HEK293 (cell line): Measurements from ENCODE around the gene DYNLT4.

Experiments
- HOXD13 ChIP-seq: sonication (generic); formaldehyde crosslinking; IDR thresholded peaks from 2 replicates; pipeline ENCODE4 v1.8.0; 2022; ENCODE audit warnings: missing genetic modification reagents, borderline replicate concordance
- SP7 ChIP-seq: fragments of 450-650 bp; formaldehyde crosslinking; IDR thresholded peaks from 2 replicates; pipeline ENCODE4 v1.5.1; 2016; ENCODE audit warnings: missing biosample characterization, missing genetic modification characterization
- ZBTB17 ChIP-seq: fragments of 450-650 bp; formaldehyde crosslinking; IDR thresholded peaks from 2 replicates; pipeline ENCODE4 v1.5.1; 2016; ENCODE audit warnings: missing biosample characterization, missing genetic modification characterization
- ZBTB20 ChIP-seq: fragments of 450-650 bp; formaldehyde crosslinking; IDR thresholded peaks from 2 replicates; pipeline ENCODE4 v1.5.1; 2016; ENCODE audit warnings: missing biosample characterization, missing genetic modification characterization
- ZBTB26 ChIP-seq: fragments of 450-650 bp; formaldehyde crosslinking; optimal IDR thresholded peaks from 2 replicates; pipeline ENCODE3; 2016; ENCODE audit warnings: missing biosample characterization, mild to moderate bottlenecking, missing genetic modification characterization
- ZBTB6 ChIP-seq: fragments of 450-650 bp; formaldehyde crosslinking; IDR thresholded peaks from 2 replicates; pipeline ENCODE4 v1.5.1; 2017; ENCODE audit warnings: missing biosample characterization, missing genetic modification characterization
- ZIC2 ChIP-seq: fragments of 450-650 bp; formaldehyde crosslinking; IDR thresholded peaks from 2 replicates; pipeline ENCODE4 v1.5.1; 2016; ENCODE audit warnings: missing biosample characterization, missing genetic modification characterization
- ZNF10 ChIP-seq: fragments of 450-650 bp; formaldehyde crosslinking; IDR thresholded peaks from 2 replicates; pipeline ENCODE4 v1.5.1; 2017; ENCODE audit warnings: missing biosample characterization, missing genetic modification characterization
- ZNF114 ChIP-seq: fragments of 450-650 bp; formaldehyde crosslinking; IDR thresholded peaks from 2 replicates; pipeline ENCODE4 v1.5.0; 2017; ENCODE audit warnings: missing biosample characterization, missing genetic modification characterization
- ZNF133 ChIP-seq: fragments of 450-650 bp; formaldehyde crosslinking; IDR thresholded peaks from 2 replicates; pipeline ENCODE4 v1.5.1; 2016; ENCODE audit warnings: missing biosample characterization, missing genetic modification characterization
- ZNF18 ChIP-seq: fragments of 450-650 bp; formaldehyde crosslinking; IDR thresholded peaks from 2 replicates; pipeline ENCODE4 v1.5.1; 2016; ENCODE audit warnings: missing biosample characterization, missing genetic modification characterization
- ZNF202 ChIP-seq: fragments of 450-650 bp; formaldehyde crosslinking; IDR thresholded peaks from 2 replicates; pipeline ENCODE4 v1.5.1; 2016; ENCODE audit warnings: missing biosample characterization, missing genetic modification characterization, borderline replicate concordance
- ZNF292 ChIP-seq: fragments of 450-650 bp; formaldehyde crosslinking; IDR thresholded peaks from 2 replicates; pipeline ENCODE4 v1.5.1; 2016; ENCODE audit warnings: low read depth, missing biosample characterization, missing genetic modification characterization, borderline replicate concordance
- ZNF335 ChIP-seq: fragments of 450-650 bp; formaldehyde crosslinking; conservative IDR thresholded peaks from 2 replicates; pipeline ENCODE4 v1.5.1; 2016; ENCODE audit warnings: missing biosample characterization, missing genetic modification characterization
- ZNF416 ChIP-seq: fragments of 450-650 bp; formaldehyde crosslinking; IDR thresholded peaks from 2 replicates; pipeline ENCODE4 v1.5.1; 2016; ENCODE audit warnings: missing biosample characterization, missing genetic modification characterization
- ZNF423 ChIP-seq: fragments of 450-650 bp; formaldehyde crosslinking; IDR thresholded peaks from 2 replicates; pipeline ENCODE4 v1.5.1; 2016; ENCODE audit warnings: missing biosample characterization, missing genetic modification characterization
- ZNF433 ChIP-seq: fragments of 450-650 bp; formaldehyde crosslinking; IDR thresholded peaks from 2 replicates; pipeline ENCODE4 v1.5.1; 2016; ENCODE audit warnings: missing biosample characterization, missing genetic modification characterization, low read depth
- ZNF501 ChIP-seq: fragments of 450-650 bp; formaldehyde crosslinking; IDR thresholded peaks from 2 replicates; pipeline ENCODE4 v1.5.1; 2016; ENCODE audit warnings: missing biosample characterization, missing genetic modification characterization
- ZNF510 ChIP-seq: fragments of 450-650 bp; formaldehyde crosslinking; IDR thresholded peaks from 2 replicates; pipeline ENCODE4 v1.5.1; 2018; ENCODE audit warnings: mild to moderate bottlenecking, missing genetic modification characterization, missing biosample characterization; ENCODE audit not compliant: insufficient replicate concordance
- ZNF785 ChIP-seq: fragments of 450-650 bp; formaldehyde crosslinking; IDR thresholded peaks from 2 replicates; pipeline ENCODE4 v1.5.1; 2016; ENCODE audit warnings: missing biosample characterization, missing genetic modification characterization
- ZNF837 ChIP-seq: fragments of 450-650 bp; formaldehyde crosslinking; IDR thresholded peaks from 2 replicates; pipeline ENCODE4 v1.5.1; 2016; ENCODE audit warnings: missing biosample characterization, missing genetic modification characterization
- ZNF843 ChIP-seq: fragments of 450-650 bp; formaldehyde crosslinking; IDR thresholded peaks from 2 replicates; pipeline ENCODE4 v1.5.1; 2016; ENCODE audit warnings: missing biosample characterization, missing genetic modification characterization
- ZSCAN16 ChIP-seq: fragments of 450-650 bp; formaldehyde crosslinking; IDR thresholded peaks from 2 replicates; pipeline ENCODE4 v1.5.1; 2016; ENCODE audit warnings: missing biosample characterization, missing genetic modification characterization
- ZSCAN18 ChIP-seq: fragments of 450-650 bp; formaldehyde crosslinking; IDR thresholded peaks from 2 replicates; pipeline ENCODE4 v1.5.1; 2016; ENCODE audit warnings: missing biosample characterization, missing genetic modification characterization
- ZSCAN5A ChIP-seq: fragments of 450-650 bp; formaldehyde crosslinking; IDR thresholded peaks from 2 replicates; pipeline ENCODE4 v1.5.1; 2016; ENCODE audit warnings: missing biosample characterization, missing genetic modification characterization
- TF ChIP-seq, protein P1 (sequence below): fragments of 450-650 bp; formaldehyde crosslinking; IDR thresholded peaks from 2 replicates; pipeline ENCODE4 v1.5.1; 2017; ENCODE audit warnings: missing biosample characterization, missing genetic modification characterization
- TF ChIP-seq, protein P2 (sequence below): fragments of 450-650 bp; formaldehyde crosslinking; IDR thresholded peaks from 2 replicates; pipeline ENCODE4 v1.5.1; 2016; ENCODE audit warnings: missing biosample characterization, missing genetic modification characterization
- TF ChIP-seq, protein P3 (sequence below): fragments of 450-650 bp; formaldehyde crosslinking; IDR thresholded peaks from 2 replicates; pipeline ENCODE4 v1.5.1; 2016; ENCODE audit warnings: missing biosample characterization, missing genetic modification characterization, low read depth

DYNLT4 gene

GRCh38 chr1:44807364-44808062 lies 362 bp upstream of the DYNLT4 start (continued):
- 0 out of 2 replicates have a peak, but pooled peaks have one; percentile 36 for TF ChIP-seq ZSCAN5A
- no peak for TF ChIP-seq ZBTB6
- TF ChIP-seq, protein P1, sequence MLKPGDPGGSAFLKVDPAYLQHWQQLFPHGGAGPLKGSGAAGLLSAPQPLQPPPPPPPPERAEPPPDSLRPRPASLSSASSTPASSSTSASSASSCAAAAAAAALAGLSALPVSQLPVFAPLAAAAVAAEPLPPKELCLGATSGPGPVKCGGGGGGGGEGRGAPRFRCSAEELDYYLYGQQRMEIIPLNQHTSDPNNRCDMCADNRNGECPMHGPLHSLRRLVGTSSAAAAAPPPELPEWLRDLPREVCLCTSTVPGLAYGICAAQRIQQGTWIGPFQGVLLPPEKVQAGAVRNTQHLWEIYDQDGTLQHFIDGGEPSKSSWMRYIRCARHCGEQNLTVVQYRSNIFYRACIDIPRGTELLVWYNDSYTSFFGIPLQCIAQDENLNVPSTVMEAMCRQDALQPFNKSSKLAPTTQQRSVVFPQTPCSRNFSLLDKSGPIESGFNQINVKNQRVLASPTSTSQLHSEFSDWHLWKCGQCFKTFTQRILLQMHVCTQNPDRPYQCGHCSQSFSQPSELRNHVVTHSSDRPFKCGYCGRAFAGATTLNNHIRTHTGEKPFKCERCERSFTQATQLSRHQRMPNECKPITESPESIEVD (tag by site-specific recombination) = no peak
- no peak for TF ChIP-seq ZNF510
- 0 out of 2 replicates have a peak, but pooled peaks have one; percentile 10 for TF ChIP-seq ZNF843 (tag by site-specific recombination)
- peak; percentile 84 for TF ChIP-seq ZBTB17 (tag by site-specific recombination)
- TF ChIP-seq, protein P2, sequence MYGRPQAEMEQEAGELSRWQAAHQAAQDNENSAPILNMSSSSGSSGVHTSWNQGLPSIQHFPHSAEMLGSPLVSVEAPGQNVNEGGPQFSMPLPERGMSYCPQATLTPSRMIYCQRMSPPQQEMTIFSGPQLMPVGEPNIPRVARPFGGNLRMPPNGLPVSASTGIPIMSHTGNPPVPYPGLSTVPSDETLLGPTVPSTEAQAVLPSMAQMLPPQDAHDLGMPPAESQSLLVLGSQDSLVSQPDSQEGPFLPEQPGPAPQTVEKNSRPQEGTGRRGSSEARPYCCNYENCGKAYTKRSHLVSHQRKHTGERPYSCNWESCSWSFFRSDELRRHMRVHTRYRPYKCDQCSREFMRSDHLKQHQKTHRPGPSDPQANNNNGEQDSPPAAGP (tag by site-specific recombination) = peak; percentile 61
- peak; percentile 20 for TF ChIP-seq ZBTB26 (tag by site-specific recombination)
- TF ChIP-seq ZNF416 (tag by site-specific recombination) = no peak
- peak; percentile 95 for TF ChIP-seq ZBTB20 (tag by site-specific recombination)
- TF ChIP-seq ZIC2 (tag by site-specific recombination) = peak; percentile 41; the same call in 1 of the 2 replicates
- TF ChIP-seq SP7 (tag by site-specific recombination) = peak; percentile 71
- no peak for TF ChIP-seq HOXD13
- no peak for TF ChIP-seq ZNF114 (tag by site-specific recombination)
- TF ChIP-seq ZSCAN16 (tag by site-specific recombination) = no peak
- no peak for TF ChIP-seq ZNF423
- TF ChIP-seq ZNF837 (tag by site-specific recombination) = no peak
- no peak for TF ChIP-seq ZNF433 (tag by site-specific recombination)
- TF ChIP-seq ZNF501 (tag by site-specific recombination) = no peak
- TF ChIP-seq, protein P3, sequence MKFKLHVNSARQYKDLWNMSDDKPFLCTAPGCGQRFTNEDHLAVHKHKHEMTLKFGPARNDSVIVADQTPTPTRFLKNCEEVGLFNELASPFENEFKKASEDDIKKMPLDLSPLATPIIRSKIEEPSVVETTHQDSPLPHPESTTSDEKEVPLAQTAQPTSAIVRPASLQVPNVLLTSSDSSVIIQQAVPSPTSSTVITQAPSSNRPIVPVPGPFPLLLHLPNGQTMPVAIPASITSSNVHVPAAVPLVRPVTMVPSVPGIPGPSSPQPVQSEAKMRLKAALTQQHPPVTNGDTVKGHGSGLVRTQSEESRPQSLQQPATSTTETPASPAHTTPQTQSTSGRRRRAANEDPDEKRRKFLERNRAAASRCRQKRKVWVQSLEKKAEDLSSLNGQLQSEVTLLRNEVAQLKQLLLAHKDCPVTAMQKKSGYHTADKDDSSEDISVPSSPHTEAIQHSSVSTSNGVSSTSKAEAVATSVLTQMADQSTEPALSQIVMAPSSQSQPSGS (tag by site-specific recombination) = peak; percentile 61
- TF ChIP-seq ZNF10 (tag by site-specific recombination) = no peak
- TF ChIP-seq ZNF292 (tag by site-specific recombination) = no peak
- TF ChIP-seq ZSCAN18 (tag by site-specific recombination) = no peak; the same call in 1 of the 2 replicates
- TF ChIP-seq ZNF133 (tag by site-specific recombination) = no peak
- no peak; the same call in 1 of the 2 replicates for TF ChIP-seq ZNF785 (tag by site-specific recombination)
- TF ChIP-seq ZNF335 (tag by site-specific recombination) = peak; percentile 58
- TF ChIP-seq ZNF18 = no peak
- TF ChIP-seq ZNF202 (tag by site-specific recombination) = no peak
